Cardiac fibroblast (primary cell): Measurements from ENCODE around the gene LRP8.
A peak's percentile ranks its signal among the peaks of the same experiment; 100 is the strongest.
"Not testable (repeated sequence)": the region's sequence is repeated elsewhere in the genome, so short reads cannot be mapped to it uniquely, and the experiment has no call there.

Experiments
- DNase-seq, 2 donors: peaks; one replicate each; pipeline versions ENCODE4 v3.0.0 to v3.0.0-alpha.2; 2010; ENCODE audit warnings: low read depth in 2 of 2
- H3K4me3 ChIP-seq, 2 donors: replicated peaks in 1 of 2; 1 replicate in 1 of 2; 2 replicates in 1 of 2; pipeline ENCODE4 v1.5.1; 2011; ENCODE audit warnings: low read depth in 2 of 2, low read length in 2 of 2, mild to moderate bottlenecking in 2 of 2, moderate library complexity in 1 of 2
- TF ChIP-seq, protein P1 (sequence below): IDR thresholded peaks from one replicate; pipeline ENCODE4 v1.5.1; 2011; ENCODE audit warnings: low read depth, mild to moderate bottlenecking, low read length, inconsistent platforms

LRP8 gene

DNA sequence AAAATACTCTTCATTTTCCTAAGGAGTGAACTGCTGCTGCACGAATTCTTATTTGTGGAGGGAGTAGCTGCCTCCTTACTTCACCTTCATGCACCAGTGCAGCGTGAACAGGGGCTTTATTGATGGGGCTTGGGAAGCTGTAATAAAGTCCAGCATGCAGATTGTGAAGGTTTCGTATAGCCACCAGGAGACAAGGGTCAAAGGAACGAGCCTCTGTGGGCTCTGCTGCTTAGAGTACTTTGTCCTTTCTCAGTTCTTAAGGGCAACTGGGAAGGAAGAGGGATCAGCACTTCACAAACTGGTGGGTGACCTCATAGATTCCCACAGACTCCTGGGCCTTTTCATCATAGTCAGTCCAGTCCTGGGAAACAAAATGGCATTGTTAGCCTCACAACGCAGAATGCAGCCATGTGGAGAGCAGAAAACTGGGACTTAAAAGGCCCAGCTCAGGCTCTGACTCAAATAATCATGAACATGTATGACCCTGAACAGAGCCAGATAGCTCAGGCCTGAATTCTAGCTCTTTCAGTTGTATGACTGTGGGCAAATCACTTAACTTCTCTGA, 113.4 kb downstream of the LRP8 start:
- no peak overlapping the region for H3K4me3 ChIP-seq
- TF ChIP-seq, protein P1, sequence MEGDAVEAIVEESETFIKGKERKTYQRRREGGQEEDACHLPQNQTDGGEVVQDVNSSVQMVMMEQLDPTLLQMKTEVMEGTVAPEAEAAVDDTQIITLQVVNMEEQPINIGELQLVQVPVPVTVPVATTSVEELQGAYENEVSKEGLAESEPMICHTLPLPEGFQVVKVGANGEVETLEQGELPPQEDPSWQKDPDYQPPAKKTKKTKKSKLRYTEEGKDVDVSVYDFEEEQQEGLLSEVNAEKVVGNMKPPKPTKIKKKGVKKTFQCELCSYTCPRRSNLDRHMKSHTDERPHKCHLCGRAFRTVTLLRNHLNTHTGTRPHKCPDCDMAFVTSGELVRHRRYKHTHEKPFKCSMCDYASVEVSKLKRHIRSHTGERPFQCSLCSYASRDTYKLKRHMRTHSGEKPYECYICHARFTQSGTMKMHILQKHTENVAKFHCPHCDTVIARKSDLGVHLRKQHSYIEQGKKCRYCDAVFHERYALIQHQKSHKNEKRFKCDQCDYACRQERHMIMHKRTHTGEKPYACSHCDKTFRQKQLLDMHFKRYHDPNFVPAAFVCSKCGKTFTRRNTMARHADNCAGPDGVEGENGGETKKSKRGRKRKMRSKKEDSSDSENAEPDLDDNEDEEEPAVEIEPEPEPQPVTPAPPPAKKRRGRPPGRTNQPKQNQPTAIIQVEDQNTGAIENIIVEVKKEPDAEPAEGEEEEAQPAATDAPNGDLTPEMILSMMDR = no peak
- no peak for DNase-seq

DNA sequence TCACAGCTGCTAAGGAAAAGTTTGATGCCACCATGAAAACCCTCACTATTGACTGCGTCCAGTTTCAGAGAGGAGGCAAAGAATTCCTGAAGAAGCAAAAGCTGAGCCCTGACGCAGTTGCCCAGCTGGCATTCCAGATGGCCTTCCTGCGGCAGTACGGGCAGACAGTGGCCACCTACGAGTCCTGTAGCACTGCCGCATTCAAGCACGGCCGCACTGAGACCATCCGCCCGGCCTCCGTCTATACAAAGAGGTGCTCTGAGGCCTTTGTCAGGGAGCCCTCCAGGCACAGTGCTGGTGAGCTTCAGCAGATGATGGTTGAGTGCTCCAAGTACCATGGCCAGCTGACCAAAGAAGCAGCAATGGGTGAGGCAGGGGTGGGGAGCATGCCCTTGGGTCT, 116.9 kb downstream of the LRP8 start:
- TF ChIP-seq, protein P1 = no peak
- no peak for DNase-seq
- no peak overlapping the region for H3K4me3 ChIP-seq

DNA sequence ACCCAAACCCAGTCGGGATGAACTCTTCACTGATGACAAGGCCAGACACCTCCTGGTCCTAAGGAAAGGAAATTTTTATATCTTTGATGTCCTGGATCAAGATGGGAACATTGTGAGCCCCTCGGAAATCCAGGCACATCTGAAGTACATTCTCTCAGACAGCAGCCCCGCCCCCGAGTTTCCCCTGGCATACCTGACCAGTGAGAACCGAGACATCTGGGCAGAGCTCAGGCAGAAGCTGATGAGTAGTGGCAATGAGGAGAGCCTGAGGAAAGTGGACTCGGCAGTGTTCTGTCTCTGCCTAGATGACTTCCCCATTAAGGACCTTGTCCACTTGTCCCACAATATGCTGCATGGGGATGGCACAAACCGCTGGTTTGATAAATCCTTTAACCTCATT, 117.5 kb downstream of the LRP8 start:
- TF ChIP-seq, protein P1 = no peak
- H3K4me3 ChIP-seq = no peak overlapping the region
- DNase-seq = no peak

DNA sequence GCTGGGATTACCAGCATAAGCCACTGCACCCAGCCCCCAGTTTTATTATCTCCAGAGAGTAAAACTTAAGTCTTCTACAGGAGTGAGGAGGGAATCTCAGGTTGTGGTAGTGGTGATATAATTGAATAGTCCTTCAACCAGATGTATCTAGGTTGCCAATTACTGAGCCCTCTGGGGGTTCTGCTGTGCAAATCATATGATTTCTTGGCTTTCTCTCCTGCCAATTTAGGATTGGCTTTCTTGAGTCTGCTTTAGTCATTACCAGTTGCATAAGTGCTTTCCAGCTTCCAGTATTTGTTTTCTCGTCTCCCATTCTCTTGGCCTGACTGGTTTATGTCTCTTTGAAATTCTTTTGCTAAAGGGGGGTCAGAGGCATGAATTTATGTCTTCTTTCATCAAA, 120.1 kb downstream of the LRP8 start:
- DNase-seq = peak; percentile 55 to 72
- TF ChIP-seq, protein P1 = no peak
- H3K4me3 ChIP-seq = no peak overlapping the region

DNA sequence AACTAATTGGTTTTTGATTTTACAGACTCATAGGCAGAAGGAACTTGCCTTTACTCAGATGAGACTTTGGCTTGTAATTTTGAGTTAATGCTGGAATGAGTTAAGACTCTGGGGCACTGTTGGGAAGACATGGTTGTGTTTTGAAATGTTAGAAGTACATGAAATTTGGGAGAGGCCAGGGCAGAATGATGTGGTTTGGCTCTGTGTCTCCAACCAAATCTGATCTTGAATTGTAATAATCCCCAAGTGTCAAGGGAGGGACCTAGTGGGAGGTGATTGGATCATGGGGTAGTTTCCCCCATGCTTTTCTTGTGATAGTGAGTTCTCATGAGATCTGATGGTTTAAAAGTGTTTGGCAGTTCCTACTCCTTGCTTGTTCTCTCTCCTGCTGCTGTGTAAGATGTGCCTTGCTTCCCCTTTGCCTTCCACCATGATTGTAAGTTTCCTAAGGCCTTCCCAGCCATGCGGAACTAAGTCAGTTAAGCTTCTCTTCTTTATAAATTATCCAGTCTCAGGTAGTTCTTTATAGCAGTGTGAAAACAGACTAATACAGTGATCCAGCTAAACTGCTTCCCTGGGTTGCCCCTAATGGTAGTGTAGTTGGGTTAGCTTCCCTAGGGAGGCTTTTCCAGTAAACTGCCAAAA, 121.0 kb downstream of the LRP8 start:
- TF ChIP-seq, protein P1 = no peak
- no peak for DNase-seq
- no peak overlapping the region for H3K4me3 ChIP-seq

DNA sequence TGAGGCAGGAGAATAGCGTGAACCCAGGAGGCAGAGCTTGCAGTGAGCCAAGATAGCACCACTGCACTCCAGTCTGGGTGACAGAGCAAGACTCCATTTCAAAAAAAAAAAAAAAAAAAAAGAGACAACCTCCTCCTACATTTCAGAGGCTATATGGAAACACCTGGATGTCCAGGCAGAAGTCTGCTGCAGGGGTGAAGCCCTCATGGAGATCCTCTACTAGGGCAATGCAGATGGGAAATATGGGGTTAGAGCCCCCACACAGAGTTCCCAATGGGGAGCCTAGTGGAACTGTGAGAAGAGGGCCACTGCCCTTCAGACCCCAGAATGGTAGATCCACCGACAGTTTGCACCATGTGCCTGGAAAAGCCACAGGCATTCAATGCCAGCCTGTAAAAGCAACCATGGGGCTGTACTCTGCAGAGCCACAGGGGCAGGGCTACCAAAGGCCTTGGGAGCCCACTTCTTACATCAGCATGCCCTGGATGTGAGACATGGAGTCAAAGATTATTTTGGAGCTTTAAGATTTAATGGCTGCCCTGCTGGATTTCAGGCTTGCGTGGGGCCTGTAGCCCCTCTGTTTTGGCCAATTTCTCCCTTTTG, 121.7 kb downstream of the LRP8 start:
- not testable (repeated sequence) for H3K4me3 ChIP-seq, DNase-seq

DNA sequence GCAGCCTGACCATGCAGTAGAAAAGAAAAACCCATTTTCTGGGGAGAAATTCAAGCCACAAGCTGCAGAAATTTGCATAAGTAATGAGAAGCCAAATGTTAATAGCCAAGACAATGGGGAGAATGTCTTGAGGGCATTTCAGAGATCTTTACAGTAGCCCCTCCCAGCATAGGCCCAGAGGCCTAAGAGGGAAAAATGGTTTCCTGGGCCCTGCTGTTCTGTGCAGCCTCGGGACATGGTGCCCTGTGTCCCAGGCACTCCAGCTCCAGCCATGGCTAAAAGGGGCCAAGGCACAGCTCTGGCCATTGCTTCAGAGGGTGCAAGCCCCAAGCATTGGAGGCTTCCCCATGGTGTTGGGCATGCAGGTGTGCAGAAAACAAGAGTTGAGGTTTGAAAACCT, 122.4 kb downstream of the LRP8 start:
- not testable (repeated sequence) for H3K4me3 ChIP-seq, DNase-seq

DNA sequence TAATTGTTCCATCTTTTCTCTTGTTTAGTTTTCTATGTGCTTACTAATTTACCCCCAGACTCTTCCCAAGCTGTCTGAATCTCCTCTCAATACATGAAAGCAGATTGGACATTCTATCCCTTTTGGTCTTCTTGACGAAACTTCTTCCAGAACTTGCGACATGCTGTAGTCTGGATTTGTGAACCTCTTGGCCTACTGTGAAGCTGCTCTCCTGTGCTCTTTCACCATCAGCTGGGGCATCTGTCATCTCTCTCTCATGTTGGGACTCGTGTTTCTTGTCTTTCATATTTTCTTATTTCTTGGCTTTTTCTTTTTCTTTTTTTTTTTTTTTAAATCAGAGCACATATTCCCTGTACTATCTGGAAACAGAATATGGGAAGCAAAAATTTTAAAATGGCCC, 124.4 kb downstream of the LRP8 start:
- TF ChIP-seq, protein P1 = no peak
- DNase-seq = no peak
- H3K4me3 ChIP-seq = no peak overlapping the region
